Eye (tissue), 1 donor: Measurements from ENCODE around the gene PROZ.
A peak's percentile ranks its signal among the peaks of the same experiment; 100 is the strongest.
"Not testable (repeated sequence)": the region's sequence is repeated elsewhere in the genome, so short reads cannot be mapped to it uniquely, and the experiment has no call there.

Experiments
- DNase-seq: peaks from one replicate; pipeline ENCODE4 v3.0.0-alpha.2; 2015

The PROZ gene

DNA sequence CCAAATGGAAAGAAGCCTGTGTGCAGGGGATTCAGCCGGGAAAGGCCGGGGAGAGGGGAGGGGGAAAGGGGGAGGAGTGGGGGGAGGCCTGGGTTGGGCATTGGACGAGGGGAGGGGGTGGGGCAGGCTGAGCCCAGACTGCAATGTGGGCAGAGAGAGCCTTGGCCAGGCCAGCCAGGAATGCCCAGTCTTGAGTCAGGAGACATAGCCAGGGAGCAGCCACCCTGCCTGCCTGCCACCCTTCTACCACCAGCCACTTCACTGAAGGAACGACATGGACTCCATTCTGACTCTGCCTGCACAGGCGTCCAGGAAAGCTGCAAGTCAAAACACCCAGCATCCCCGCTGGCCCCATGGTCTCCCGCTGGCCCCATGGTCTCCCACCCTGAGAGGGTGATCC lies 498 bp downstream of the PROZ start:
- DNase-seq: no peak

GRCh38 chr13:113159701-113160100 lies 1.3 kb downstream of the PROZ start:
- no peak for DNase-seq

- no peak for DNase-seq
Observed at GRCh38 chr13:113160983-113161382, 2.5 kb downstream of the PROZ start.

DNA sequence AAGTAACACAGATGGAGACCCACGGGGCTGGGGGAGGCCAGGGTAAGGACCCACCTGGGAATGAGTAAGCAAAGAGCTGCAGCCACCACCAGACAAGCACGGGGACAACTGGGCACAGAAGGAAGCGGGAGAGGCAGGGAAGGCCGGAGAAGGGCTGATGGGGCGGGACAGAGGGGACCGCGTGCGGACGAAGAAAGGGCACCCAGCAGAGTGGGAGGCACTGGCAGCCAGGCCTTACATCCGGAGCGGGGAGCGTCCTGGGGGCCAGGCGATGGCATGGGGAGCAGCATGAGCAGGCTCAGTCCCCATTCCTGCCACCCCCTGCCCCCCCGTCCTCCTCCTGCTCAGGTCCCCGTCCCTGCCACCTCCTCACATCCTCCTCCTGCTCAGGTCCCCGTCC lies 3.0 kb downstream of the PROZ start:
- DNase-seq: no peak

DNA sequence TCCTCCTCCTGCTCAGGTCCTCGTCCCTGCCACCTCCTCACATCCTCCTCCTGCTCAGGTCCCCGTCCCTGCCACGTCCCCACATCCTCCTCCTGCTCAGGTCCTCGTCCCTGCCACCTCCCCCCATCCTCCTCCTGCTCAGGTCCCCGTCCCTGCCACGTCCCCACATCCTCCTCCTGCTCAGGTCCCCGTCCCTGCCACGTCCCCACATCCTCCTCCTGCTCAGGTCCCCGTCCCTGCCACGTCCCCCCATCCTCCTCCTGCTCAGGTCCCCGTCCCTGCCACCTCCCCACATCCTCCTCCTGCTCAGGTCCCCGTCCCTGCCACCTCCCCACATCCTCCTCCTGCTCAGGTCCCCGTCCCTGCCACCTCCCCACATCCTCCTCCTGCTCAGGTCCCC lies 3.5 kb downstream of the PROZ start:
- DNase-seq: not testable (repeated sequence)

DNA sequence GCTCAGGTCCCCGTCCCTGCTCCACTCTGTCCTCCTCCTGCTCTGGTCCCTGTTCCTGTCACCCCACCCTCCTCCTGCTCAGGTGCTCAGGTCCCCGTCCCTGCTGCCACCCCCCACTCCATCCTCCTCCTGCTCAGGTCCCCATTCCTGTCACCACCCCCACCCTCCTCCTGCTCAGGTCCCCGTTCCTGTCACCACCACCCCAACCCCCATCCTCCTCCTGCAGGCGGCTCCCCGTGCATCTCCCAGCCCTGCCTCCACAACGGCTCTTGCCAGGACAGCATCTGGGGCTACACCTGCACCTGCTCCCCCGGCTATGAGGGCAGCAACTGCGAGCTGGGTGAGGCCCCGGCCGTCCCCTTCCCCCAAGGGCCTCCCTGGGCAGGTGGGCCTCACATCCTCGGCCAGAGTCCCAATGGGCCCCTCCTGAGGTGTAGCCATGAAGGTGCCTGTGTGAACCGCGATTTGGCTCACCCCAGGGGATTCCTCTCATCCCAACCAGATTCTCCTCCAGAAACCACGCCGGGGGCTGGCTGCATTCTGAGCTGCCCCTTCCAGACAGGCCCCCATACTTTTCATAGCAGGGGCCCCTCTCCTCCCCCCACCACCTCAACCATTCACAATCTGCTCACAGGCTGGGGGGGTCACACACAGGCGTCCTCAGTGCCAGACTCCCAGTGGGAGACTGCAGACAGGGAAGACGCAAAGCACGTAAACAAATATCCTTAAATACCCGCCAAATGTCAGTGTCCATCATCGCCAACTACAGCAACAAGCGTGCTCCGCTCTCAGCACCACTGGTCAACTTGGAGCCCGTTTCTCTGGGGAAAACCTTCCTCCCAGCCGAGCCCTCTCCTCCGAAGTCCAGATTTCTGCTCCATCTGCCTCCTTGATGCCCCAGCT lies 4.6 kb downstream of the PROZ start:
- DNase-seq: no peak

DNA sequence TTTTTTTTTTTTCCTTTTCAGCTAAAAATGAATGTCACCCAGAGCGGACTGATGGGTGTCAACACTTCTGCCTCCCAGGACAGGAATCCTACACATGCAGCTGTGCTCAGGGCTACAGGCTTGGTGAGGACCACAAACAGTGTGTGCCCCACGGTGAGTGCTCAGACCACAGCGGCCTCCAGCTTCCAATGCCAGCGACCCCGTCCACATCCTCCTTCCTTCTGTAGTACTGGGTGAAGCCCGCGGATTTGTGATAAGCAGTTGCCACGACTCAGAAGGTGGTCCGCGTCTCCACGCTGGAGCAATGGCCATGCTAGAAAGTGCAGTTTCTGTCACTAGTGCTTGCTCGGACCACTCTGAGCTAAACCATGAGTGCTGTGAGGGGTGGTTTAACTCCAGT lies 6.0 kb downstream of the PROZ start:
- no peak for DNase-seq

DNA sequence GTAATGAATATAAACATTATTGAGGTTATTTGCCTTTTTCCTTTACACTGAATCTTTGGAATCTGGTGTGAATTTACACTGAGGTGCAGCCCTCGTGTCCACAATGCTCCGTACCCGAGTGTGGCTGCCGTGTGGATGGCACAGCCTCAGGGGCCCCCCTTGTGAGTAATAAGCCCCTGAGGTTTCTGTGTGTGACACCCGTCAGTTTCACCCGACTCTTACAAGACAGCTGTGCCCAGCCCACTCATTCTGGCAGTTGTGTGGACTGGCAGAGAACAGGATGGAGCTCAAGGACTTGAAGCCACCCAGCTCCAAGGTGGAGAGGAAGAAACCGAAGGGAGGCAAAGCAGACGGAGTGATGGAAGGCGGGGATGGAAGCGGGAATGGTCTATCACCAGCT lies 7.8 kb downstream of the PROZ start:
- no peak for DNase-seq

GRCh38 chr13:113166681-113167080 lies 8.2 kb downstream of the PROZ start:
- DNase-seq: no peak

GRCh38 chr13:113167155-113167554 lies 8.7 kb downstream of the PROZ start:
- no peak for DNase-seq

- no peak for DNase-seq
Observed at GRCh38 chr13:113167575-113167974, 9.1 kb downstream of the PROZ start.

DNA sequence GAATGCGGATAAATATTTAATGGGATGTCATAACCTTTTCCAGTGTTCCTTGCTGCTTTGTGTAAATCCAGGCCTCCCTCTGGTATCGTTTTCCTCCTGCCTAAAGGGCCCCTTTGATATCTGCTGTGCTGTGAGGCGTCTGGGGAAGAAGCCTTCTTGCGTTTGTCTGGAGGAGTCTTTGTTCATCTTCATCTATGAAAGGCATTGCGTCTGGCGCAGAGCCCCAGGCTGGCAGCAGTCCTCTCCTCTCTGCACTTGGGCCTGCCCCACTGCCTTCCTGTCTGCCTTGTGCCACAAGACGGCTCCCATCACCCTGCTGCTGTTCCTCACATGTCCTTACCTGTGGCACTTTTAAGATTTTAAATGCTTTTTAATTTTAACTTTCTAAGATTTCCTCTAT lies 9.8 kb downstream of the PROZ start:
- no peak for DNase-seq

GRCh38 chr13:113169277-113170272 lies 11.1 kb downstream of the PROZ start:
- no peak for DNase-seq

- no peak for DNase-seq
Observed at GRCh38 chr13:113170511-113170910, 12.1 kb downstream of the PROZ start.

- no peak for DNase-seq
Observed at GRCh38 chr13:113171250-113172125, 13.0 kb downstream of the PROZ start.

DNA sequence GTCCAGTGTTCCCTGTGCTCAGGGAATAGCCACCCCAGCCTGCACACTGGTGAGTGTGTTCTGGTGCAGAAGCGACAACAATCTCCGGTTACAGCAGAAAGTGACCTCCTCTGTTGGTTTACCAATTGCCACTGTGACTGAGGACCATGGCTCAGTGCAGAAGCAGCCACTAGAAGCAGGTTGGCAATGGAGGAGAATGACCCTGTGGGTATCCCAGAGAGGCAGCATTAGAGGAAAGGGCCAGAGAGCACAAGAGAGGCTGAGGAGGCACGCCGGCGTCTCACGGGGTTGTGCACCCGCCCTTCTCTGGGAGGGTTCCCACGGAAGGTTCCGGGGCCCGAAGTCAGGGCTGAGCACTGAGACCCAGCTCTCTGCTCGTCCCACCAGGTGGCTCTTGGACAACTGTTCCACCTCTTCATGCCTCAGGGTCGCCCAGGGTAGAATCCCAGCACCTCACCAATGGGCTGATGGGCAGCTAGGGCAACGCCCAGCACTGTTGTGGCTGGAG lies 14.0 kb downstream of the PROZ start:
- DNase-seq: no peak

GRCh38 chr13:113176280-113176679 lies 17.8 kb downstream of the PROZ start:
- no peak for DNase-seq

- DNase-seq: no peak
Observed at GRCh38 chr13:113176822-113177221, 18.4 kb downstream of the PROZ start.

- DNase-seq: peak; percentile 41
Observed at GRCh38 chr13:113178070-113178895, 19.8 kb downstream of the PROZ start.

DNA sequence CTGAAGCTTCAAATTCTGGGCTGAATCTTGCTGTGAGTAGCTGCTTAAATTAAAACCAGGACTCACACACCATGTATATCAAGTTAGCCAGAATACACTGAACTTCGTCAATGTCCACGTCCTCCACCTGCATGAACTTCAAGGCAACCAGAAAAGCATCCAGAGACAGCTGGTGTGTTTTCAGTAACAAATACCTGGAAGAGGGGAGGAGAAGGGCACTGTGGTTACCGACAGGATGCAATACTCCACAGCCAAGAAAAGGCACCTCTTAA lies 20.4 kb downstream of the PROZ start:
- no peak for DNase-seq

DNA sequence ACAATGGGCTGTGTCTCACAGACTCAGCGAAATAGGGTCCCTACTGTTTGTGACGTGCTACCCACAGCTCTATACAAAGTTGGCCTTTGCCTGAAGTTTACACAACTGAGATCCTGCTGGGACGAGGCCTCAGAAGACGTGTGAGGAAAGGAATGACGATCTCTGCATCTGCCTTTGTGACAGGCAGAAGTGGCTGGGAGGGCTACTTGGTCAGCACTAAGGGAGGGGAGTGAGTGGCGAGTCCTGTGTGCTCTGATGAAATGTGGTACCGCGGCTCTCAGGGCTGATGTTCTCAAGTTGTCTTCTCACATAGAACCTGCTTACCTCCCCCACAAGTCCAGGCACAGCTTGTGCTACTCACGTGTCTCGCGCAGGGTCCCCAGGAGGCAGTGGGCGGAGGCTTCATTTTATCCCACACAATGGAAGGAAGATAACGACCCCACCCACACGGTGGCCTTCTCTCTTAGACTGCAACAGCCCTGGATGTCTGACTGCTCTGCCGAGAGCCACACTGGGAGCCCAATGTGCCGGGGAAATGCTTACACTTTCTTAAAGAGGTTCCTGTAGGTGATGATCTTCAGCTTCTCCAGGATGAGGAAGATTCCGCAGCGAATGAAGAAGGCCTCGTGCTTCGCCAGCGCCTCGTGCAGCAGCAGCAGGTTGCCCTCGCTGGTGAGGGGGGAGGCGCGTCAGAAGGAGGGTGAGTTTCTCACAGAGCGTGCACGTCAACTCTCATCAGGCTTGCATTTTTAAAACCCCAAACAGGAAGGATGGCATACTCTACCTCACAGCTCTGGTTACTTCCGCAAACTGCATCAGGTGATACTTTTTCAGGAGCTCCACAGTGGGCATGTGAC lies 21.2 kb downstream of the PROZ start:
- no peak for DNase-seq
